Measurements from ENCODE around the gene NEAT1. TPM values are rescaled to one million over a fixed set of nuclear protein-coding genes. Genes with fewer than 3 reads are reported as not detected.

NEAT1 gene
- total and polyA plus RNA-seq, 9 of the 15 experiments (the other 6 are each of a cell fraction or from before 2014, with no cell fraction given), result 20.1 to 389 (median 62.8) TPM

GRCh38 chr11:65468874-65469333, 46.3 kb downstream of the NEAT1 start (continued):
- TF ChIP-seq CBX2 (IDR thresholded peaks at IDR 0.05; ENCODE audit: insufficient read depth, low read length, poor library complexity, severe bottlenecking), result no peak
- TF ChIP-seq FOS (IDR thresholded peaks at IDR 0.05; ENCODE audit: extremely low read depth, insufficient read length), result no peak
- no peak for TF ChIP-seq GTF2A2 (tag; IDR thresholded peaks at IDR 0.05)

- Histone ChIP-seq H3K4me1 (replicated peaks in 1 of 2; ENCODE audit: control insufficient read depth in 2 of 2, insufficient read depth in 2 of 2, low read length in 2 of 2) (peaks cover 35 to 47% of the 10 kb centered on the region in 2 experiments), H3K79me2 (ENCODE audit: control insufficient read depth, insufficient read depth, low read length) (peaks cover 57% of the 10 kb centered on the region), H3K27me3 (ENCODE audit: control insufficient read depth in 2 of 2, insufficient read depth in 2 of 2, low read length in 2 of 2) (no peaks in the 10 kb centered on the region), H3K36me3 (ENCODE audit: control insufficient read depth, insufficient read depth, low read length) (peaks cover 5% of the 10 kb centered on the region; the same call in 1 of the 3 replicates), H4K20me1 (replicated peaks; ENCODE audit: control insufficient read depth, insufficient read depth, low read length) (no peaks in the 10 kb centered on the region; the same call in 1 of the 2 replicates), H3K4me3 (no peak overlapping the region), H3K27ac (ENCODE audit: extremely low read depth, low read depth, low read length) (peak overlapping the region; percentile 96; the same call in 1 of the 3 replicates), H3K9me3 (replicated peaks; ENCODE audit: control insufficient read depth, insufficient read depth, low read depth, low read length) (no peaks in the 10 kb centered on the region), H2AFZ (ENCODE audit: low read depth, low read length) (no peak overlapping the region), H3K9me1 (ENCODE audit: control insufficient read depth, insufficient read depth, low read length) (no peaks in the 10 kb centered on the region), H3K4me2 (ENCODE audit: insufficient read depth, low read length) (peak overlapping the region; percentile 8; the same call in 1 of the 2 replicates), H3K9ac (ENCODE audit: insufficient read depth in 1 of 2, low read depth in 2 of 2, low read length in 2 of 2) (peak overlapping the region; percentile 82 to 93)
- CTCF ChIA-PET (ENCODE audit: low intra/inter-chr PET ratio), result interaction anchor here (1.0 to 1.3 kb wide), 2 partner anchors 37 to 40 kb away, joined by 3 to 5 read pairs; no protein-coding TSS in a partner anchor
- intact Hi-C loops (cut with micrococcal nuclease), result loop anchor here (1.0 to 5.0 kb wide), 3 partner anchors 40 to 104 kb away; partner anchors contain the start of genes FAM89B and ZNRD2
- FAIRE-seq (no peak), ATAC-seq (no peak), DNase-seq (ENCODE audit: extremely low read depth in 1 of 4, low spot score in 3 of 4) (no peak)
- in situ Hi-C loops (cut with MboI), result loop anchor here (5.0 kb wide), 1 partner anchor 37 kb away; no protein-coding TSS in a partner anchor
- no TSS peak for BruUV-seq (replicated peaks)
- POLR2A ChIA-PET, result interaction anchor here (0.8 to 26.0 kb wide), 11 partner anchors 9 to 99 kb away, joined by 3 to 2118 read pairs (median 8); partner anchors contain the start of genes MALAT1 and NEAT1
- 61% methylated on average over 7 of the region's 8 CpGs for WGBS (ENCODE audit: insufficient coverage, low coverage, missing lambda C conversion rate)
- TF ChIP-seq ZNF639 (CRISPR knock-in tag; conservative IDR thresholded peaks at IDR 0.05 in 1 of 2, IDR thresholded peaks at IDR 0.05 in 1 of 2), result 0 out of 4 replicates have a peak, but pooled peaks of 1 of the 2 experiments have one; percentile 34
- 0 out of 2 replicates have a peak, but pooled peaks have one; percentile 10 for TF ChIP-seq ZNF121 (CRISPR knock-in tag; conservative IDR thresholded peaks at IDR 0.05)
- no peak for TF ChIP-seq SOX6 (IDR thresholded peaks at IDR 0.05)
- 0 out of 2 replicates have a peak, but pooled peaks have one; percentile 36 for TF ChIP-seq ZNF592 (IDR thresholded peaks at IDR 0.05)
Observed at GRCh38 chr11:65470433-65471049, 47.9 kb downstream of the NEAT1 start.

All from K562 (cell line).